H1 (cell line): ENCODE results near the gene C14orf132. TPM values are rescaled to one million over a fixed set of nuclear protein-coding genes. Genes with fewer than 3 reads are reported as not detected.

Experiments
- BACH1 ChIP-seq: IDR thresholded peaks from 2 replicates; pipeline ENCODE4 v1.6.1; 2012; ENCODE audit warnings: low read length, improper control_type of control experiment
- BCL11A ChIP-seq, 2 experiments: IDR thresholded peaks; one replicate each; pipeline ENCODE4 v1.6.1; 2011; ENCODE audit warnings: low read depth in 2 of 2, low read length in 2 of 2, mild to moderate bottlenecking in 2 of 2
- BRCA1 ChIP-seq: IDR thresholded peaks from 2 replicates; pipeline ENCODE4 v1.6.1; 2012; ENCODE audit warnings: low read depth, low read length, improper control_type of control experiment
- CHD2 ChIP-seq: IDR thresholded peaks from 2 replicates; pipeline ENCODE4 v1.6.1; 2012; ENCODE audit warnings: low read length, improper control_type of control experiment
- KDM5A ChIP-seq: fragments of 200-600 bp; IDR thresholded peaks from 2 replicates; pipeline ENCODE4 v1.7.1; 2012; ENCODE audit warnings: mild to moderate bottlenecking, low read length, inconsistent platforms, mixed read lengths
- POLR2A ChIP-seq, 2 experiments: IDR thresholded peaks; 1 replicate in 1 of 2; 2 replicates in 1 of 2; pipeline ENCODE4 v1.6.1; 2011; ENCODE audit warnings: low read depth in 2 of 2, low read length in 2 of 2, mild to moderate bottlenecking in 2 of 2; ENCODE audit errors: control extremely low read depth in 1 of 2
- SP2 ChIP-seq: IDR thresholded peaks from 2 replicates; pipeline ENCODE4 v1.6.1; 2012; ENCODE audit warnings: mild to moderate bottlenecking, low read length, inconsistent platforms
- TAF1 ChIP-seq: IDR thresholded peaks from 2 replicates; pipeline ENCODE4 v1.6.1; 2011; ENCODE audit warnings: mild to moderate bottlenecking, low read depth, low read length
- ZNF274 ChIP-seq: IDR thresholded peaks from 2 replicates; pipeline ENCODE4 v1.7.0; 2012; ENCODE audit warnings: low read length, borderline replicate concordance; ENCODE audit errors: extremely low read depth
- polyA plus RNA-seq, 7 experiments: library from polyadenylated mRNA; depleted of rRNA in 3 of 7; stranded (reverse) in 5 of 7; unstranded in 2 of 7; fragments of >200 nt in 5 of 7; fragments of 200-250 nt in 2 of 7; gene quantifications; 1 replicate in 5 of 7; 2 replicates in 1 of 7; 4 replicates in 1 of 7; pipeline versions ENCODE4 v1.2.1 to v1.2.3, GENCODE V29; 2011 to 2013; ENCODE audit warnings: missing spikeins in 2 of 7, mixed read lengths in 2 of 7
- total RNA-seq: library from RNA; stranded (reverse); fragmentation: NEBNext Ultra II Directional; extraction: Animal tissue kit (Norgen Biotek cat#: 25700); gene quantifications from 2 replicates; pipeline ENCODE4 v1.2.1, GENCODE V29; 2021
- TF ChIP-seq, protein P1 (sequence below): fragments of 300-600 bp; sonication (generic); IDR thresholded peaks from 2 replicates; pipeline ENCODE4 v1.7.1; 2012; ENCODE audit warnings: low read length, moderate library complexity, mild to moderate bottlenecking, inconsistent platforms; ENCODE audit not compliant: insufficient replicate concordance
- TF ChIP-seq, protein P2 (sequence below): IDR thresholded peaks from 2 replicates; pipeline ENCODE4 v1.6.1; 2011; ENCODE audit warnings: low read depth, mild to moderate bottlenecking, low read length; ENCODE audit not compliant: insufficient read depth

C14orf132 gene
- total and polyA plus RNA-seq, 2 of the 8 experiments (the other 6 are each of a cell fraction or from before 2014, with no cell fraction given) = 11.7 to 32.5 TPM

DNA sequence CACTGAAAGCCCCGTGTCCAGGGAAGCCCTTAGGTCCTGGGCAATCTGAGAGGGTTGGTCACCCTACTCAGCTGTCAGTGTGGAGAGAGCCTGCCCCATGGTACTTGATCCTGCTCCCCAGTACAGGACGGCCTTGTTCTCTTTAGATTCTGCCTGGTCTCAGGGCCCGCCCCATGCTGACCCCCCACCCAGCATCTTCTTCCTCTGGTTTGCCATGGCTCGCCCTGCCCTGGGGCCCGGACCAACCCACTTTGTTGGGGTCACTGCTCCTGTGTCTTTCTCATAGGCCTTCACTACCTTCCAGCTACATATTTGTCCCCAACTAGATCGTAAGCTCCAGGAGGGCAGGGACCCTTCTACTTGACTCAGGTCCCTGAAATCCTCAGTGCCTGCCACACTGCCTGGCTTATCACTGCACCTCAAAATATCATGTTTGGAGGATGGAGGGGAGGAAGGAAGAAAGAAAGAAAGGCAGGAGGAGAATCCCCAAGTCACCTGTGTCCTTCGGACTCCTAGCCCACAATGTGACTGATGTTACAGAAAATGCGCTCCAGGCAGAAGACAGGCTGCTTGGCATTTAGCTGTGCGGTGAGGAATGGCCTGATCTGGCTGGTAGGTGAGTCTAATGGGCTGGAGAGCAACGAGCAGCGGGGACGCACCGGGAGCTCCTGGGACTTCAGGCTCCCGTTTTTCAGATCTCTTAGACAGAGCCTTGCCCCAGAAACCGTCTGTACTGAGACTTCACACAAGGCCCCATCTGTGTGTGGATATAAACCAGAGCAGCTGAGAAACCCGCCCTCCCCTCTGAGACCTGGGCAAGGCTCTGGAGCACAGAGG is 66.1 kb downstream of the C14orf132 start (continued):
- TF ChIP-seq, protein P1, sequence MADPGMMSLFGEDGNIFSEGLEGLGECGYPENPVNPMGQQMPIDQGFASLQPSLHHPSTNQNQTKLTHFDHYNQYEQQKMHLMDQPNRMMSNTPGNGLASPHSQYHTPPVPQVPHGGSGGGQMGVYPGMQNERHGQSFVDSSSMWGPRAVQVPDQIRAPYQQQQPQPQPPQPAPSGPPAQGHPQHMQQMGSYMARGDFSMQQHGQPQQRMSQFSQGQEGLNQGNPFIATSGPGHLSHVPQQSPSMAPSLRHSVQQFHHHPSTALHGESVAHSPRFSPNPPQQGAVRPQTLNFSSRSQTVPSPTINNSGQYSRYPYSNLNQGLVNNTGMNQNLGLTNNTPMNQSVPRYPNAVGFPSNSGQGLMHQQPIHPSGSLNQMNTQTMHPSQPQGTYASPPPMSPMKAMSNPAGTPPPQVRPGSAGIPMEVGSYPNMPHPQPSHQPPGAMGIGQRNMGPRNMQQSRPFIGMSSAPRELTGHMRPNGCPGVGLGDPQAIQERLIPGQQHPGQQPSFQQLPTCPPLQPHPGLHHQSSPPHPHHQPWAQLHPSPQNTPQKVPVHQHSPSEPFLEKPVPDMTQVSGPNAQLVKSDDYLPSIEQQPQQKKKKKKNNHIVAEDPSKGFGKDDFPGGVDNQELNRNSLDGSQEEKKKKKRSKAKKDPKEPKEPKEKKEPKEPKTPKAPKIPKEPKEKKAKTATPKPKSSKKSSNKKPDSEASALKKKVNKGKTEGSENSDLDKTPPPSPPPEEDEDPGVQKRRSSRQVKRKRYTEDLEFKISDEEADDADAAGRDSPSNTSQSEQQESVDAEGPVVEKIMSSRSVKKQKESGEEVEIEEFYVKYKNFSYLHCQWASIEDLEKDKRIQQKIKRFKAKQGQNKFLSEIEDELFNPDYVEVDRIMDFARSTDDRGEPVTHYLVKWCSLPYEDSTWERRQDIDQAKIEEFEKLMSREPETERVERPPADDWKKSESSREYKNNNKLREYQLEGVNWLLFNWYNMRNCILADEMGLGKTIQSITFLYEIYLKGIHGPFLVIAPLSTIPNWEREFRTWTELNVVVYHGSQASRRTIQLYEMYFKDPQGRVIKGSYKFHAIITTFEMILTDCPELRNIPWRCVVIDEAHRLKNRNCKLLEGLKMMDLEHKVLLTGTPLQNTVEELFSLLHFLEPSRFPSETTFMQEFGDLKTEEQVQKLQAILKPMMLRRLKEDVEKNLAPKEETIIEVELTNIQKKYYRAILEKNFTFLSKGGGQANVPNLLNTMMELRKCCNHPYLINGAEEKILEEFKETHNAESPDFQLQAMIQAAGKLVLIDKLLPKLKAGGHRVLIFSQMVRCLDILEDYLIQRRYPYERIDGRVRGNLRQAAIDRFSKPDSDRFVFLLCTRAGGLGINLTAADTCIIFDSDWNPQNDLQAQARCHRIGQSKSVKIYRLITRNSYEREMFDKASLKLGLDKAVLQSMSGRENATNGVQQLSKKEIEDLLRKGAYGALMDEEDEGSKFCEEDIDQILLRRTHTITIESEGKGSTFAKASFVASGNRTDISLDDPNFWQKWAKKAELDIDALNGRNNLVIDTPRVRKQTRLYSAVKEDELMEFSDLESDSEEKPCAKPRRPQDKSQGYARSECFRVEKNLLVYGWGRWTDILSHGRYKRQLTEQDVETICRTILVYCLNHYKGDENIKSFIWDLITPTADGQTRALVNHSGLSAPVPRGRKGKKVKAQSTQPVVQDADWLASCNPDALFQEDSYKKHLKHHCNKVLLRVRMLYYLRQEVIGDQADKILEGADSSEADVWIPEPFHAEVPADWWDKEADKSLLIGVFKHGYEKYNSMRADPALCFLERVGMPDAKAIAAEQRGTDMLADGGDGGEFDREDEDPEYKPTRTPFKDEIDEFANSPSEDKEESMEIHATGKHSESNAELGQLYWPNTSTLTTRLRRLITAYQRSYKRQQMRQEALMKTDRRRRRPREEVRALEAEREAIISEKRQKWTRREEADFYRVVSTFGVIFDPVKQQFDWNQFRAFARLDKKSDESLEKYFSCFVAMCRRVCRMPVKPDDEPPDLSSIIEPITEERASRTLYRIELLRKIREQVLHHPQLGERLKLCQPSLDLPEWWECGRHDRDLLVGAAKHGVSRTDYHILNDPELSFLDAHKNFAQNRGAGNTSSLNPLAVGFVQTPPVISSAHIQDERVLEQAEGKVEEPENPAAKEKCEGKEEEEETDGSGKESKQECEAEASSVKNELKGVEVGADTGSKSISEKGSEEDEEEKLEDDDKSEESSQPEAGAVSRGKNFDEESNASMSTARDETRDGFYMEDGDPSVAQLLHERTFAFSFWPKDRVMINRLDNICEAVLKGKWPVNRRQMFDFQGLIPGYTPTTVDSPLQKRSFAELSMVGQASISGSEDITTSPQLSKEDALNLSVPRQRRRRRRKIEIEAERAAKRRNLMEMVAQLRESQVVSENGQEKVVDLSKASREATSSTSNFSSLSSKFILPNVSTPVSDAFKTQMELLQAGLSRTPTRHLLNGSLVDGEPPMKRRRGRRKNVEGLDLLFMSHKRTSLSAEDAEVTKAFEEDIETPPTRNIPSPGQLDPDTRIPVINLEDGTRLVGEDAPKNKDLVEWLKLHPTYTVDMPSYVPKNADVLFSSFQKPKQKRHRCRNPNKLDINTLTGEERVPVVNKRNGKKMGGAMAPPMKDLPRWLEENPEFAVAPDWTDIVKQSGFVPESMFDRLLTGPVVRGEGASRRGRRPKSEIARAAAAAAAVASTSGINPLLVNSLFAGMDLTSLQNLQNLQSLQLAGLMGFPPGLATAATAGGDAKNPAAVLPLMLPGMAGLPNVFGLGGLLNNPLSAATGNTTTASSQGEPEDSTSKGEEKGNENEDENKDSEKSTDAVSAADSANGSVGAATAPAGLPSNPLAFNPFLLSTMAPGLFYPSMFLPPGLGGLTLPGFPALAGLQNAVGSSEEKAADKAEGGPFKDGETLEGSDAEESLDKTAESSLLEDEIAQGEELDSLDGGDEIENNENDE = no peak
- no peak for TF ChIP-seq ZNF274
- TF ChIP-seq, protein P2, sequence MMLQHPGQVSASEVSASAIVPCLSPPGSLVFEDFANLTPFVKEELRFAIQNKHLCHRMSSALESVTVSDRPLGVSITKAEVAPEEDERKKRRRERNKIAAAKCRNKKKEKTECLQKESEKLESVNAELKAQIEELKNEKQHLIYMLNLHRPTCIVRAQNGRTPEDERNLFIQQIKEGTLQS = no peak
- TF ChIP-seq SP2 = no peak
- TF ChIP-seq BRCA1 = no peak
- no peak for TF ChIP-seq POLR2A (IDR thresholded peaks at IDR 0.05; ENCODE audit: control extremely low read depth in 1 of 2, low read depth in 2 of 2, low read length in 2 of 2)
- no peak for TF ChIP-seq TAF1
- no peak for TF ChIP-seq BACH1
- no peak for TF ChIP-seq CHD2
- TF ChIP-seq KDM5A = no peak
- no peak for TF ChIP-seq BCL11A (IDR thresholded peaks at IDR 0.05; ENCODE audit: low read depth in 2 of 2, low read length in 2 of 2)
- TF ChIP-seq, all 59 proteins: peak for 0
